ENCODE data around the gene CSNK2A3. TPM values are rescaled to one million over a fixed set of nuclear protein-coding genes. Genes with fewer than 3 reads are reported as not detected.

Gene CSNK2A3
- total RNA-seq, 2 experiments from 2014 or later = 0.27 to 0.28 TPM

DNA sequence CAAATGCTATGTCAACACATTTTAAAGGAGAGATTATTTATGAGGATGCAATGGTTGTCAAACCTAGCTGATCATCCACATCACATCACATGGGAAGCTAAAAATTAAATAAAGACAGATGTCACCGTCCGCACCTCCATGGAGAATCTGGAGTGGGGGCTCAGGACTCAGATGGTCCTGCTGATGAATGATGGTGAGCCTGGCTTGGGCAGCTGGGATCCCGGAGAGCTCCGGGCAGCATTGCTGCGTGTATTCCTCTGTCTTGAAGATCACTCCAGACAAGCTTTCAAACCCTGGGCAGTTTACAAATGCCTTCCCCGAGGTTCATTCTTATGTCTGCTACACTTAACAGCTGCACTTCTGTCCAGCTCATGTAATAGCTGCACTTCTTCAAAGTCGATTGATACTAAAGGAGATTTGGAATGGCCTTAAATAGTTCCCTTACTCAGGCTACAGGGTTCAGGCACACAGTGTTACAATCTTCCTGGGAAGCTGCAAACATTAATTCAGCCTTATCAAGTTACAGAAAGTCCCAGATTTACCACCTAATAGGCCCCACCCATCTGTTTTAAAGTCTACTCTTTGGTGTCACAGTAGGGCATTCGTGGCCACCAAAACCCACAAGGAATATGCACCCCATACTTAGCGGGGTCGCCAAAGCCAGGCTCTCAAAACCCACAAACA is 34.7 kb upstream of the CSNK2A3 start:
- Mint-ChIP-seq H3K27me3 (no peaks in the 10 kb centered on the region), H3K4me1 (ENCODE audit: low read depth) (no peaks in the 10 kb centered on the region), H3K9me3 (no peaks in the 10 kb centered on the region), H3K36me3 (ENCODE audit: low read depth) (no peaks in the 10 kb centered on the region), H3K4me3 (no peak overlapping the region), H3K27ac (no peak overlapping the region)
- Histone ChIP-seq H3K9me3 (ENCODE audit: control insufficient read depth in 1 of 2, insufficient read depth in 1 of 2, low read length in 2 of 2) (no peaks in the 10 kb centered on the region), H3K27ac (ENCODE audit: low read depth in 1 of 2, low read length in 2 of 2) (no peak overlapping the region), H3K27me3 (ENCODE audit: control insufficient read depth in 1 of 2, insufficient read depth in 2 of 2, low read length in 2 of 2) (peaks cover 0 to 2% of the 10 kb centered on the region in 2 experiments), H3K4me3 (ENCODE audit: low read length) (no peak overlapping the region), H3K4me1 (ENCODE audit: insufficient read depth, low read length) (no peaks in the 10 kb centered on the region), H3K36me3 (ENCODE audit: insufficient read depth, low read length) (no peaks in the 10 kb centered on the region)
- DNase-seq = no peak
- ChIA-PET CTCF (no interaction called here), POLR2A (no interaction called here)
- no peak for ATAC-seq (ENCODE audit: poor library complexity)
- intact Hi-C loops (cut with DNase I, micrococcal nuclease) = no loop called here
- TF ChIP-seq, protein P1, sequence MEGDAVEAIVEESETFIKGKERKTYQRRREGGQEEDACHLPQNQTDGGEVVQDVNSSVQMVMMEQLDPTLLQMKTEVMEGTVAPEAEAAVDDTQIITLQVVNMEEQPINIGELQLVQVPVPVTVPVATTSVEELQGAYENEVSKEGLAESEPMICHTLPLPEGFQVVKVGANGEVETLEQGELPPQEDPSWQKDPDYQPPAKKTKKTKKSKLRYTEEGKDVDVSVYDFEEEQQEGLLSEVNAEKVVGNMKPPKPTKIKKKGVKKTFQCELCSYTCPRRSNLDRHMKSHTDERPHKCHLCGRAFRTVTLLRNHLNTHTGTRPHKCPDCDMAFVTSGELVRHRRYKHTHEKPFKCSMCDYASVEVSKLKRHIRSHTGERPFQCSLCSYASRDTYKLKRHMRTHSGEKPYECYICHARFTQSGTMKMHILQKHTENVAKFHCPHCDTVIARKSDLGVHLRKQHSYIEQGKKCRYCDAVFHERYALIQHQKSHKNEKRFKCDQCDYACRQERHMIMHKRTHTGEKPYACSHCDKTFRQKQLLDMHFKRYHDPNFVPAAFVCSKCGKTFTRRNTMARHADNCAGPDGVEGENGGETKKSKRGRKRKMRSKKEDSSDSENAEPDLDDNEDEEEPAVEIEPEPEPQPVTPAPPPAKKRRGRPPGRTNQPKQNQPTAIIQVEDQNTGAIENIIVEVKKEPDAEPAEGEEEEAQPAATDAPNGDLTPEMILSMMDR (IDR thresholded peaks at IDR 0.05) = no peak

GRCh38 chr11:11387207-11387606 is 34.2 kb upstream of the CSNK2A3 start:
- TF ChIP-seq, protein P1 (IDR thresholded peaks at IDR 0.05) = no peak
- ChIA-PET CTCF (no interaction called here), POLR2A (no interaction called here)
- no peak overlapping the region for H3K4me3 Mint-ChIP-seq
- H3K4me3 ChIP-seq (ENCODE audit: low read length) = no peak overlapping the region
- no peaks in the 10 kb centered on the region for H3K4me1 Mint-ChIP-seq (ENCODE audit: low read depth)
- no peaks in the 10 kb centered on the region for H3K36me3 Mint-ChIP-seq (ENCODE audit: low read depth)
- intact Hi-C loops (cut with DNase I, micrococcal nuclease) = no loop called here
- no peak overlapping the region for H3K27ac Mint-ChIP-seq
- no peaks in the 10 kb centered on the region for H3K9me3 ChIP-seq (ENCODE audit: control insufficient read depth in 1 of 2, insufficient read depth in 1 of 2, low read length in 2 of 2)
- ATAC-seq (ENCODE audit: poor library complexity) = no peak
- H3K36me3 ChIP-seq (ENCODE audit: insufficient read depth, low read length) = no peaks in the 10 kb centered on the region
- peaks cover 0 to 2% of the 10 kb centered on the region in 2 experiments for H3K27me3 ChIP-seq (ENCODE audit: control insufficient read depth in 1 of 2, insufficient read depth in 2 of 2, low read length in 2 of 2)
- H3K4me1 ChIP-seq (ENCODE audit: insufficient read depth, low read length) = no peaks in the 10 kb centered on the region
- no peaks in the 10 kb centered on the region for H3K9me3 Mint-ChIP-seq
- no peaks in the 10 kb centered on the region for H3K27me3 Mint-ChIP-seq
- H3K27ac ChIP-seq (ENCODE audit: low read depth in 1 of 2, low read length in 2 of 2) = no peak overlapping the region
- no peak for DNase-seq

DNA sequence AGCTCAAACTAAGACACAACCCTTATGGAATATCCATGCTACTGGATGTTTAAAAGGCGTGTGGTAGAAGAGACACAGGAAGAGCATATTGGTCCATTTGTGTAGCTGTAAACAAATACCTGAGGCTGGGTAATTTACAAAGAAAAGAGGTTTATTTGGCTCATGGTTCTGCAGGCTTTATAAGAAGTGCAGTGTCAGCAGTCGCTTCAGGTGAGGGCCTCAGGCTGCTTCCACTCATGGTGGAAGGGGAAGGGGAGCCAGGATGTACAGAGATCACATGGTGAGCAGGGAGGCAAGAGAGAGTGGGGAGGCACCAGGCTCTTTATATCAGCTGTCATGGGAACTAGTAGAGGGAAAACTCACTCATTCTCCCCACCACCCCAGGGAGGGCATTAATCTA is 31.8 kb upstream of the CSNK2A3 start:
- H3K27ac ChIP-seq (ENCODE audit: low read depth in 1 of 2, low read length in 2 of 2) = no peak overlapping the region
- intact Hi-C loops (cut with DNase I, micrococcal nuclease) = no loop called here
- no peak overlapping the region for H3K4me3 ChIP-seq (ENCODE audit: low read length)
- H3K4me1 ChIP-seq (ENCODE audit: insufficient read depth, low read length) = no peaks in the 10 kb centered on the region
- H3K27ac Mint-ChIP-seq = no peak overlapping the region
- CTCF ChIA-PET = no interaction called here
- H3K27me3 ChIP-seq (ENCODE audit: control insufficient read depth in 1 of 2, insufficient read depth in 2 of 2, low read length in 2 of 2) = peaks cover 0 to 2% of the 10 kb centered on the region in 2 experiments
- DNase-seq (no peak), ATAC-seq (ENCODE audit: poor library complexity) (no peak)
- POLR2A ChIA-PET = no interaction called here
- no peaks in the 10 kb centered on the region for H3K4me1 Mint-ChIP-seq (ENCODE audit: low read depth)
- H3K36me3 Mint-ChIP-seq (ENCODE audit: low read depth) = no peaks in the 10 kb centered on the region
- H3K27me3 Mint-ChIP-seq = no peaks in the 10 kb centered on the region
- H3K36me3 ChIP-seq (ENCODE audit: insufficient read depth, low read length) = no peaks in the 10 kb centered on the region
- H3K9me3 ChIP-seq (ENCODE audit: control insufficient read depth in 1 of 2, insufficient read depth in 1 of 2, low read length in 2 of 2) = no peaks in the 10 kb centered on the region
- H3K9me3 Mint-ChIP-seq = no peaks in the 10 kb centered on the region
- H3K4me3 Mint-ChIP-seq = no peak overlapping the region
- TF ChIP-seq, protein P1 (IDR thresholded peaks at IDR 0.05) = no peak

All from CD4-positive, alpha-beta T cell (primary cell).